Small intestine (tissue), 7 donors: ENCODE results near the gene ETV6. TPM values are rescaled to one million over a fixed set of nuclear protein-coding genes. Genes with fewer than 3 reads are reported as not detected.
"Not testable (repeated sequence)": the region's sequence is repeated elsewhere in the genome, so short reads cannot be mapped to it uniquely, and the experiment has no call there.

Source experiments
- DNase-seq, 2 donors: peaks; one replicate each; pipeline versions ENCODE4 v3.0.0 to v3.0.0-alpha.2; 2013
- FAIRE-seq: peaks from 2 replicates; lab custom pipeline; 2012; peaks lifted over from hg19 to GRCh38; lab: Jason Lieb, UNC
- H3K27ac ChIP-seq, 3 donors: one replicate each; pipeline ENCODE4 v1.5.1; 2013; ENCODE audit warnings: low read length in 2 of 3, mild to moderate bottlenecking in 2 of 3, control low read depth in 1 of 3, inconsistent platforms in 1 of 3, low read depth in 1 of 3, moderate library complexity in 1 of 3
- H3K27me3 ChIP-seq, 3 donors: one replicate each; pipeline ENCODE4 v1.6.1; 2013; ENCODE audit warnings: low read length in 3 of 3, inconsistent platforms in 1 of 3; ENCODE audit not compliant: control insufficient read depth in 3 of 3, insufficient read depth in 3 of 3
- H3K36me3 ChIP-seq, 3 donors: one replicate each; pipeline ENCODE4 v1.6.1; 2013; ENCODE audit warnings: low read length in 3 of 3, inconsistent platforms in 1 of 3, low read depth in 1 of 3, mild to moderate bottlenecking in 1 of 3, moderate library complexity in 1 of 3; ENCODE audit not compliant: control insufficient read depth in 3 of 3, insufficient read depth in 2 of 3
- H3K4me1 ChIP-seq, 3 donors: one replicate each; pipeline ENCODE4 v1.6.1; 2013; ENCODE audit warnings: low read length in 2 of 3, inconsistent platforms in 1 of 3, low read depth in 1 of 3, mild to moderate bottlenecking in 1 of 3, moderate library complexity in 1 of 3; ENCODE audit not compliant: control insufficient read depth in 3 of 3, insufficient read depth in 2 of 3
- H3K4me3 ChIP-seq, 3 donors: one replicate each; pipeline ENCODE4 v1.5.1; 2013; ENCODE audit warnings: low read length in 3 of 3, control low read depth in 1 of 3, inconsistent platforms in 1 of 3, low read depth in 1 of 3, mild to moderate bottlenecking in 1 of 3, moderate library complexity in 1 of 3
- H3K9me3 ChIP-seq, 2 donors: one replicate each; pipeline ENCODE4 v1.6.1; 2013; ENCODE audit warnings: low read depth in 1 of 2, low read length in 1 of 2; ENCODE audit not compliant: control insufficient read depth in 2 of 2, insufficient read depth in 1 of 2
- WGBS, 3 donors: extraction: QIAGEN DNeasy Blood & Tissue Kit; methylation state at CpG; one replicate each; pipeline ENCODE4 v1.1.7; 2013; 5-methylcytosine and 5-hydroxymethylcytosine counted together
- polyA plus RNA-seq, 4 donors: library from polyadenylated mRNA; stranded (reverse) in 3 of 4; unstranded in 1 of 4; fragments of 200-250 nt in 3 of 4; fragments of 120-200 nt in 1 of 4; gene quantifications; one replicate each; pipeline versions ENCODE4 v1.2.1 to v1.2.3, GENCODE V29; 2013
- donor health status: healthy with polysubstance abuse.
- donor health status: control.
- donor health status: control.
- donor health status: Bipolar disorder and iron deficiency.
- donor health status: healthy.

ETV6 gene
- polyA plus RNA-seq, 4 donors, result 5.1 to 13.6 (median 8.4) TPM

GRCh38 chr12:11673666-11674461 is 24.4 kb downstream of the ETV6 start:
- no peak overlapping the region for H3K4me3 ChIP-seq
- WGBS, 3 donors, result 71 to 85% (median 77%) methylated on average over 13 of the region's 13 CpGs
- H3K4me1 ChIP-seq, result peaks cover 4 to 20% (median 7%) of the 10 kb centered on the region in 3 donors
- no peaks in the 10 kb centered on the region for H3K27me3 ChIP-seq
- peaks cover 2 to 7% (median 3%) of the 10 kb centered on the region in 3 donors for H3K36me3 ChIP-seq
- DNase-seq (no peak), FAIRE-seq (no peak)
- no peaks in the 10 kb centered on the region for H3K9me3 ChIP-seq
- peak overlapping the region in 1 of 3 donors; percentile 38 for H3K27ac ChIP-seq

- H3K27ac ChIP-seq, result peak overlapping the region in 1 of 3 donors; percentile 48
- DNase-seq (no peak), FAIRE-seq (no peak)
- no peaks in the 10 kb centered on the region for H3K9me3 ChIP-seq
- H3K27me3 ChIP-seq, result no peaks in the 10 kb centered on the region
- H3K4me1 ChIP-seq, result peaks cover 4 to 20% (median 7%) of the 10 kb centered on the region in 3 donors
- H3K36me3 ChIP-seq, result peaks cover 2 to 7% (median 3%) of the 10 kb centered on the region in 3 donors
- 90 to 94% (median 91%) methylated on average over 4 of the region's 4 CpGs for WGBS, 3 donors
- no peak overlapping the region for H3K4me3 ChIP-seq
Observed at GRCh38 chr12:11674894-11675390, 25.5 kb downstream of the ETV6 start.

- FAIRE-seq (no peak), DNase-seq (no peak)
- no peaks in the 10 kb centered on the region for H3K27me3 ChIP-seq
- 62 to 75% (median 64%) methylated on average over 4 of the region's 4 CpGs for WGBS, 3 donors
- peaks cover 2 to 7% (median 3%) of the 10 kb centered on the region in 3 donors for H3K36me3 ChIP-seq
- no peak overlapping the region for H3K4me3 ChIP-seq
- no peak overlapping the region for H3K27ac ChIP-seq
- H3K4me1 ChIP-seq, result peaks cover 4 to 20% (median 7%) of the 10 kb centered on the region in 3 donors
- H3K9me3 ChIP-seq, result no peaks in the 10 kb centered on the region
Observed at GRCh38 chr12:11676052-11676451, 26.6 kb downstream of the ETV6 start.

GRCh38 chr12:11677093-11677492 is 27.6 kb downstream of the ETV6 start:
- WGBS, 3 donors, result 64 to 76% (median 72%) methylated on average over 4 of the region's 4 CpGs
- no peak for FAIRE-seq
- Histone ChIP-seq H3K36me3 (peaks cover 2 to 7% (median 3%) of the 10 kb centered on the region in 3 donors), H3K9me3 (peaks cover 0 to 3% of the 10 kb centered on the region in 2 donors), H3K4me1 (peaks cover 4 to 20% (median 7%) of the 10 kb centered on the region in 3 donors), H3K27me3 (no peaks in the 10 kb centered on the region), H3K4me3 (no peak overlapping the region), H3K27ac (no peak overlapping the region)
- no peak for DNase-seq

- H3K9me3 ChIP-seq, result peaks cover 0 to 3% of the 10 kb centered on the region in 2 donors
- H3K27ac ChIP-seq, result no peak overlapping the region
- no peaks in the 10 kb centered on the region for H3K27me3 ChIP-seq
- peaks cover 2 to 7% (median 3%) of the 10 kb centered on the region in 3 donors for H3K36me3 ChIP-seq
- H3K4me3 ChIP-seq, result no peak overlapping the region
- 91 to 93% (median 93%) methylated on average over 7 of the region's 7 CpGs for WGBS, 3 donors
- FAIRE-seq, result no peak
- DNase-seq, result no peak
- peaks cover 4 to 17% (median 7%) of the 10 kb centered on the region in 3 donors for H3K4me1 ChIP-seq
Observed at GRCh38 chr12:11677752-11678151, 28.3 kb downstream of the ETV6 start.

- peaks cover 2 to 7% (median 3%) of the 10 kb centered on the region in 3 donors for H3K36me3 ChIP-seq
- H3K27ac ChIP-seq, result no peak overlapping the region
- FAIRE-seq (no peak), DNase-seq (no peak)
- no peaks in the 10 kb centered on the region for H3K27me3 ChIP-seq
- peaks cover 0 to 3% of the 10 kb centered on the region in 2 donors for H3K9me3 ChIP-seq
- WGBS, 3 donors, result 60 to 74% (median 68%) methylated on average over 3 of the region's 3 CpGs
- peaks cover 4 to 11% (median 7%) of the 10 kb centered on the region in 3 donors for H3K4me1 ChIP-seq
- H3K4me3 ChIP-seq, result no peak overlapping the region
Observed at GRCh38 chr12:11678781-11679180, 29.3 kb downstream of the ETV6 start.

GRCh38 chr12:11681207-11681606 is 31.7 kb downstream of the ETV6 start:
- H3K4me1 ChIP-seq, result peaks cover 2% of the 10 kb centered on the region in 3 donors
- no peak overlapping the region for H3K27ac ChIP-seq

GRCh38 chr12:11681695-11682094 is 32.2 kb downstream of the ETV6 start:
- WGBS, 3 donors, result 93 to 98% (median 98%) methylated on average over 3 of the region's 3 CpGs
- not testable (repeated sequence) for DNase-seq, H3K36me3 ChIP-seq, H3K4me3 ChIP-seq, FAIRE-seq, H3K4me1 ChIP-seq, H3K27ac ChIP-seq, H3K9me3 ChIP-seq, H3K27me3 ChIP-seq

More at GRCh38 chr12:11681207-11681606, 31.7 kb downstream of the ETV6 start:
- WGBS, 3 donors, result 65 to 83% (median 73%) methylated on average over 2 of the region's 2 CpGs
- H3K36me3 ChIP-seq, result peaks cover 2 to 5% (median 3%) of the 10 kb centered on the region in 3 donors
- no peak for FAIRE-seq
- no peak for DNase-seq
- peaks cover 0 to 3% of the 10 kb centered on the region in 2 donors for H3K9me3 ChIP-seq
- H3K4me3 ChIP-seq, result no peak overlapping the region
- no peaks in the 10 kb centered on the region for H3K27me3 ChIP-seq
